SJSA1 (cell line): ENCODE results near the gene ALDH9A1. TPM values are rescaled to one million over a fixed set of nuclear protein-coding genes. Genes with fewer than 3 reads are reported as not detected.
A peak's percentile ranks its signal among the peaks of the same experiment; 100 is the strongest.
"Not testable (repeated sequence)": the region's sequence is repeated elsewhere in the genome, so short reads cannot be mapped to it uniquely, and the experiment has no call there.

Experiments
- DNase-seq, 2 experiments: peaks; one replicate each; pipeline ENCODE4 v3.0.0-alpha.2; 2015 to 2020; ENCODE audit warnings: low spot score in 2 of 2, low read depth in 1 of 2
- H3K27ac ChIP-seq: fragments of 250-450 bp; sonication (Bioruptor Pico); 2 replicates; pipeline ENCODE4 v1.5.1; 2020; ENCODE audit warnings: mild to moderate bottlenecking, moderate library complexity
- H3K27me3 ChIP-seq: fragments of 250-450 bp; sonication (Bioruptor Pico); replicated peaks from 2 replicates; pipeline ENCODE4 v1.5.1; 2020; ENCODE audit warnings: mild to moderate bottlenecking, moderate library complexity
- H3K36me3 ChIP-seq: fragments of 250-450 bp; sonication (Bioruptor Pico); 2 replicates; pipeline ENCODE4 v1.5.1; 2020; ENCODE audit warnings: mild to moderate bottlenecking
- H3K4me1 ChIP-seq: fragments of 250-450 bp; sonication (Bioruptor Pico); replicated peaks from 2 replicates; pipeline ENCODE4 v1.6.1; 2021; ENCODE audit warnings: mild to moderate bottlenecking
- H3K4me3 ChIP-seq: fragments of 250-450 bp; sonication (Bioruptor Pico); 2 replicates; pipeline ENCODE4 v1.5.1; 2020; ENCODE audit warnings: mild to moderate bottlenecking
- H3K9me3 ChIP-seq: fragments of 250-450 bp; sonication (Bioruptor Pico); replicated peaks from 2 replicates; pipeline ENCODE4 v1.5.1; 2020; ENCODE audit warnings: mild to moderate bottlenecking
- total RNA-seq: library from RNA; depleted of rRNA; stranded (reverse); fragments of >200 nt; shearing (Covaris generic); gene quantifications from 2 replicates; pipeline ENCODE4 v1.2.3, GENCODE V29; 2014

Gene ALDH9A1
- total RNA-seq, 1 experiment from 2014 or later, result 52.0 TPM

DNA sequence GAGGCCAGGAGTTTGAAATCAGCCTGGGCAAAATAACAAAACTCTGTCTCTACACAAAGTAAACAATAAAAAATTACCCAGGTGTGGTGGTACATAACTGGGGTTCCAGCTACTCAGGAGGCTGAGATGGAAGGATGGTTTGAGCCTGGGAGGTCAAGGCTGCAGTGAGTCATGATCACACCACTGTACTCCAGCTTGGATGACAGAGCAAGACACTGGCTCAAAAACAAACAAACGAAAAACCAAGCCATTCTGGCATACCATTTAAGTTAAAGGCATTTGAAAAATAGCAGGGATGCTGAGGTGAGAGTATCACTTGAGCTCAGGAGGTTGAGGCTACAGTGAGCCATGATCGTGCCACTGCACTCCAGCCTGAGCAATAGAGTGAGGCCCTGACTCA is 5.3 kb upstream of the ALDH9A1 start:
- Histone ChIP-seq H3K36me3 (no peaks in the 10 kb centered on the region), H3K9me3 (no peaks in the 10 kb centered on the region), H3K4me3 (no peak overlapping the region), H3K27me3 (no peaks in the 10 kb centered on the region; the same call in 1 of the 2 replicates), H3K4me1 (no peaks in the 10 kb centered on the region; the same call in 1 of the 2 replicates), H3K27ac (no peak overlapping the region)
- DNase-seq, result peak in 1 of 2 experiments; percentile 6

DNA sequence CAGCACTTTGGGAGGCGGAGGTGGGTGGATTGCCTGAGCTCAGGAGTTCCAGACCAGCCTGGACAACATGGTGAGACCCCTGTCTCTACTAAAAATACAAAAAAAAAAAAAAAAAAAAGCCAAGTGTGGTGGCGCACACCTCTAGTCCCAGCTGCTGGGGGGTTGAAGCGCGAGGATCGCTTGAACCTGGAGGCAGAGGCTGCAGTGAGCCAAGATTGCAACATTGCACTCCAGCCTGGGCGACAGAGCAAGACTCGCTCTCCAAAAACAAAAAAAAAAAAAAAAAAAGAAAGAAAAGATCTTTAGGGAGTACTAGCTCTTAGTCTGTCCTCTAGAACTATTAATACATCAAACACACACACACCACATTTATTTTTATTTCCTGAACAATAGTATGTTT is 3.6 kb upstream of the ALDH9A1 start:
- not testable (repeated sequence) for DNase-seq, H3K27me3 ChIP-seq, H3K9me3 ChIP-seq, H3K27ac ChIP-seq, H3K4me1 ChIP-seq, H3K36me3 ChIP-seq, H3K4me3 ChIP-seq

DNA sequence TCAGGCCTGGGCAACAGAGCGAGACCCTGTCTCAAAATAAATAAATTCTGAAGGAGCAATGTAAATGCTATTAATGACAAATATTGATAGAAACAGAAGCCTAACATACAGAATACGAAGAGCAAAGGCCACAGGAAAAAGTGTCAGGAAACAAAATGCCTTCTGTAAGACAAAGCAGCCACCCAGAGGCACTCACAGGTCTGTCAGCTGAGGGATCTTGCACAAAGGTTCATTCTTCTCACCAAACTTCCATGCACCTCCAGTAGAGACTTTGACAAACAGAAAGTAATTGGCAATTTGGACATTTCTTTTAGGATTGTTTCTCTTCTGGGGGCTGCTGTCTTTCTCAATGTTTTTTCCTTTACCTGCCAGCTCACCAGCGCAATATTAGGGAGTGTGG is 1.2 kb upstream of the ALDH9A1 start:
- no peak for DNase-seq
- H3K27ac ChIP-seq, result no peak overlapping the region
- H3K9me3 ChIP-seq, result no peaks in the 10 kb centered on the region
- H3K36me3 ChIP-seq, result peaks cover 3% of the 10 kb centered on the region; the same call in 1 of the 2 replicates
- H3K27me3 ChIP-seq, result no peaks in the 10 kb centered on the region
- H3K4me3 ChIP-seq, result no peak overlapping the region
- peaks cover 20% of the 10 kb centered on the region for H3K4me1 ChIP-seq

DNA sequence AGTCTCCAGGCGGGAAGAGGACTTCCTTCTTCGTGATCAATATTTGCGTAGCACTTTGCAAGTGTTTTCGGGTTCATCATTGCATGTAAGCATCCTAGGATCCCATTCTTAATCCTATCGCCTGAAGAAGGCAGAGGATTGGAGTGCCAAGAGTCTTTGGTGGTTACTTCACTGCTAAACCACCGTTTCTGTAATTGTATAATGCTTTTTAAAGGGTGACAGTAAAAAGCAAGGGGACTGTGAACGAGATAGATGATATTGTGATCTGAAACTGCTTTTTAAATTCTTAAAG is 345 bp upstream of the ALDH9A1 start:
- DNase-seq, result no peak
- Histone ChIP-seq H3K4me1 (peaks cover 20% of the 10 kb centered on the region), H3K27ac (peak overlapping the region; percentile 48), H3K9me3 (no peaks in the 10 kb centered on the region), H3K27me3 (no peaks in the 10 kb centered on the region), H3K36me3 (peaks cover 3% of the 10 kb centered on the region; the same call in 1 of the 2 replicates), H3K4me3 (peak overlapping the region; percentile 67)

DNA sequence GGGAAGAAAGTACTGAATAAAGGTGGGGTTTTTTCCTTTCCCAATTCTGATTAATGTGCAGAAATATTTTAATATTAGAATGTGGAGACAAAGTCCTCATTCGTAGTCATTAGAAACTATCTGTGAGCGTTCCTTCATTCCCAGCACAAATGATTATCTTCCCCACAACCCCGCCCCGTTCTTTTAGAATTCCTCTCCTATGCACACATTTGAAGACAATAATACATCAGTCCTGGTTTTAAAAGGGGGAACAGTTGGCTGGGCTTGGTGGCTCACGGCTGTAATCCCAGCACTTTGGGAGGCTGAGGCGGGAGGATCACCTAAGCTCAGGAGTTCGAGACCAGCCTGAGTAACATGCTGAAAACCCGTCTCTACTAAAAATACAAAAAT is 876 bp downstream of the ALDH9A1 start:
- Histone ChIP-seq H3K4me1 (peaks cover 20% of the 10 kb centered on the region), H3K27me3 (no peaks in the 10 kb centered on the region), H3K4me3 (peak overlapping the region; percentile 67), H3K27ac (peak overlapping the region; percentile 79), H3K36me3 (peaks cover 3% of the 10 kb centered on the region; the same call in 1 of the 2 replicates), H3K9me3 (no peaks in the 10 kb centered on the region)
- peak in 1 of 2 experiments; percentile 33 for DNase-seq

DNA sequence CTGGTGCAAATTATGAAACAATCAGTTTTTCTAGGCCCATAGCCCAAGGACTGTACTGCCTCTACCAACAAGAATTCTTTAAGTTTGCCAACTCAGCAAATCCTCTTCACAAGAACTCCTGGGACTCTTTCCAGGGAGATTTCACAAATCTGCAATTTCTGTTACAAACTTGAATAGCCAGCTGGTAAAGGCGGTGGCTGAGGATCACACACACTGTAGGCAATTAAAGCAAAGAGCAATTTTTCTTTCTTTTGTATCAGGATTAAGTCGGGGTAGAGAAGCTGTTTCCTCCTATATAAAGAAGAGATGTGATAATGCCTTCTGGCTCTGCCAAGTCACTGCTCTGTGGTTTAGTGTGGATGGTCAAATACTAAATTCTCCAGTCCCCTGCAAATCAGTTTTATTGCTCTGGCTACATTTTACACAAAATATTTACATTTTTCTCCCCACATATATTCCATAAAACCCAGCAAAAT is 1.7 kb downstream of the ALDH9A1 start:
- Histone ChIP-seq H3K36me3 (peaks cover 3% of the 10 kb centered on the region; the same call in 1 of the 2 replicates), H3K9me3 (no peaks in the 10 kb centered on the region), H3K4me1 (peaks cover 20% of the 10 kb centered on the region), H3K27me3 (no peaks in the 10 kb centered on the region), H3K4me3 (no peak overlapping the region; the same call in 1 of the 2 replicates), H3K27ac (peak overlapping the region; percentile 3; the same call in 1 of the 2 replicates)
- peak in 1 of 2 experiments; percentile 60 for DNase-seq

DNA sequence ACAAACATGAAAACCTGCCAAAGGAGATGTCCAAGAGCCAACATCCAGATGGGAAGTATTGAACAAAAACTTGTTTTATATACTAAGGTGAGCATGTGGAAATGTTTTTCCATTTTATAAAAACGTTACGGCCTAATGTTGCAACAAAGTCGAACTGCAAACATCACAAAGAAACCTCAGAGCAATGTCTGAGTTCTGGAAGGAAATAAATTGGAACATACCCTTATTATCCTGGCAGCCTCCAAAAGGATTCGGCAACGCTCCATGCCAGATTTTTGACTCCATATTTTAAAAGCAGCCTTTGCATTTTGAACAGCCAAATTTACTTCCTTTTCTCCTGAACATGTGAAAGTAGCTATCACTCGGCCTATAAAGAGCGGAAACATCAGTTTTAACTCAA is 3.3 kb downstream of the ALDH9A1 start:
- Histone ChIP-seq H3K27ac (no peak overlapping the region), H3K4me3 (no peak overlapping the region), H3K27me3 (no peaks in the 10 kb centered on the region), H3K36me3 (peaks cover 9% of the 10 kb centered on the region), H3K9me3 (no peaks in the 10 kb centered on the region), H3K4me1 (peaks cover 20% of the 10 kb centered on the region)
- DNase-seq, result no peak

DNA sequence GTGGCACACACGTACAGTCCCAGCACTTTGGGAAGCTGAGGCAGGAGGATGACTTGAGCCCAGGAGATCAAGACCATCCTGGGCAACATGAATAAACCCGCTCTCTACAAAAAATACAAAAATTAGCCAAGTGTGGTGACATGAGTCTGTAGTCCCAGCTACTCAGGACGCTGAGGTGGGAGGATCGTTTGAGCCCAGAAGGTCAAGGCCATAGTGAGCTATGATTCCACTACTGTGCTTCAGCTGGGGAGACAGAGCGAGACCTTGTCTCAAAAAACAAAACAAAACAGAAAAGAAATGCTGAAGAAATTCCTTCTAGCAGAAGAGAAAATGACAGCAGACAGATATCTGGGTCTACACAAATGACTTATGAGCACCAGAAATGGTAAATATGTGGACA is 10.3 kb downstream of the ALDH9A1 start:
- peaks cover 47% of the 10 kb centered on the region for H3K36me3 ChIP-seq
- DNase-seq, result no peak
- no peaks in the 10 kb centered on the region; the same call in 1 of the 2 replicates for H3K4me1 ChIP-seq
- H3K27ac ChIP-seq, result no peak overlapping the region
- no peaks in the 10 kb centered on the region; the same call in 1 of the 2 replicates for H3K27me3 ChIP-seq
- H3K4me3 ChIP-seq, result no peak overlapping the region
- no peaks in the 10 kb centered on the region for H3K9me3 ChIP-seq

DNA sequence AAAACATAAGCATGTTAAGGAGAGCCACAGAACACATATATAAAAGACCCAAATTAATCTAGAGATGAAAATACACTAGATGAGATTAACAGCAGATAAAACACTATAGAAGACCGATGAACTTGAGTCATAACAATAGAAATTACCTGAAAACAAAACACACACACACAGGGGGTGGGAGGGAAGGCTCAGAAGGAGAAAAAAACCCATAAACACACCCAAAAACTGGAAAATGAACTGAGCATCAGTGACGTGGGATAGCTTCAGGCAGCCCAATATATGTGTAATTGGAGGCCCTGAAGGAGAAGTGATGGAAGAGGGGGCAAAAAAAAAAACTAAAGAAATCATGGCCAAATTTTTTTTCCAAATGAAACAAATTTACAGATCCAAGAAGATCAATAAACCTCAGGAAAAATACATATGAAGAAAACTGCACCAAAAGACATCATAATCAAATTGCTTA is 11.4 kb downstream of the ALDH9A1 start:
- Histone ChIP-seq H3K27ac (no peak overlapping the region), H3K4me3 (no peak overlapping the region), H3K4me1 (no peaks in the 10 kb centered on the region; the same call in 1 of the 2 replicates), H3K9me3 (no peaks in the 10 kb centered on the region), H3K36me3 (peaks cover 57% of the 10 kb centered on the region), H3K27me3 (no peaks in the 10 kb centered on the region; the same call in 1 of the 2 replicates)
- no peak for DNase-seq

DNA sequence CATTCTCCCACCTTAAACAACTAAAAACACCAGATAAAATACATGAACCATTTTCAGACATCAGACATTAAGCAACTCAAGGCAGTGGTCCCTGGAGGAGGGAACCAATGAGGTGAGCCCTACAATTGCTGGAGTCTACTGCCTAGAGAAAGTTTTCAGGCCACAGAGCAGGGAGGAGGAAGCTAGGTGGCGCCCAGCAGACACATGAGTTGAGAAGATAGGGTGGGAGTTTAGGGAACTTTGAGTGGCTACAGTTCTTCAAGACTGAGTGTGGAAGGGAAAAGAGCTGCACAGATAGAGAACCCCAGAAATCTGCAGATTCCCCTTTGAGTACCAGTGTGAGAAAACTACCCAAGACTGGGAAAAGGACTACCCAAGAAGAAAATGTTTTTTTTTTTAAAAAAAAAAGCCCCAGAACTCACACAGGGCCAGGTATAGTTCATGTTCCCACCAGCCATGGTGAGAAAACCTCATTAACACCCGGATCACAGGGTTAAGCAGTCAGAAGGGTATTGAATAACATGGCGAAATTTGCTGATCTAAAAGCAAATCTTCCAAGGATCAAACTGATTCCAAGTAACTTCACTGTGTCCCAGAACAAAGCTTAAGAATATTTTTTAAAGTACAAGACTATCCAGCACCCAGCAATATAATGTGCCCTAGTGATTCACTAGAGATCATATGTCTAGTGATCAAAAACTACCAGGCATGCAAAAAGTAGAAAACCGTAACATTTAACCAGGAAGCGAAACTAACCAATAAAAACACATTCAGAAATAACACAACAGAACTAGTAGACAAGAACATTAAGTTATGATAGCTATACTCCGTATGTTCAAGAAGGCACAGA is 12.0 kb downstream of the ALDH9A1 start:
- Histone ChIP-seq H3K4me3 (no peak overlapping the region), H3K27ac (no peak overlapping the region), H3K4me1 (no peaks in the 10 kb centered on the region; the same call in 1 of the 2 replicates), H3K27me3 (no peaks in the 10 kb centered on the region; the same call in 1 of the 2 replicates), H3K36me3 (peaks cover 64% of the 10 kb centered on the region), H3K9me3 (no peaks in the 10 kb centered on the region)
- DNase-seq, result no peak

DNA sequence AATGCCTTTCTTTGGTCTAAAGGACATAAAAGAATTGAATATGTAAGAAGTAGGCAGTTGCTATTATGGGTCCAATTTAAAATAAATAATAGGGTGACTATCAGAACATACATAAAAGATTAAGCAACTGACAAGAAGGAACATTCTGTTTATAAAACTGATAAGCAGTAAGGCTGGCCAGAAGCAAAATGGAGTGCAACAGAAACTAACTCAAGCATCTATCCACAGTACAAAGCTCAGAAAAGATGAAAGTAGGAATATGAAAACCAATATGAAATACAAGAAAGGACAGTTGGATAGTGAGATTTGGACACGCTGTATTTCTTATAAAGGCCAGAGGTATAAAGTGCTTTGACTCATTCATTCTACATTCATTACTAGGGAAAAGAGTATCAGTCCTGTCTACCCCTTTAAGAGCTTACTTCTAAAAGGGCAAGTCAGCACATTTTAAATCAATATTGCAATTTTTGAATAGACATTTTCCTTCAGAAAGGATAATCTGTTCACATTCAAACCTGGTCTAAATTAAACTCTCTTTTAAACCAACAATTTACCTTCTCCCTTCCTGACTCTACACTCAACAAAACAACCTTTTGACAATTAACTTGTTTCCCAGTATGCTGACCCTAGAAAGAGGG is 14.4 kb downstream of the ALDH9A1 start:
- peaks cover 72% of the 10 kb centered on the region for H3K36me3 ChIP-seq
- DNase-seq, result no peak

DNA sequence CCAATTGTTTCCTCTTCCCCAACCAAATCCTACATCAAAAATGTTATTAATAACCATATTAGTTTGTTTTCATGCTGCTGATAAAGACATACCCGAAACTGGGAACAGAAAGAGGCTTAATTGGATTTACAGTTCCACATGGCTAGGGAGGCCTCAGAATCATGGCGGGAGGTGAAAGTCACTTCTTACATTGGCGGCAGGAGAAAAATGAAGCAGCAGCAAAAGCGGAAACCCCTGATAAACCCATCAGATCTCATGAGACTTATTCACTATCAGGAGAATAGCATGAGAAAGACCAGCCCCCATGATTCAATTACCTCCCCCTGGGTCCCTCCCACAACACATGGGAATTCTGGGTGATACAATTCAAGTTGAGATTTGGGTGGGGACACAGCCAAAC is 17.6 kb downstream of the ALDH9A1 start:
- not testable (repeated sequence) for H3K27me3 ChIP-seq, H3K4me3 ChIP-seq, H3K27ac ChIP-seq, H3K4me1 ChIP-seq, DNase-seq, H3K9me3 ChIP-seq
- peaks cover 75% of the 10 kb centered on the region for H3K36me3 ChIP-seq

More for the DNA sequence above, 14.4 kb downstream of the ALDH9A1 start:
- no peaks in the 10 kb centered on the region for H3K4me1 ChIP-seq
- H3K4me3 ChIP-seq, result no peak overlapping the region
- H3K9me3 ChIP-seq, result no peaks in the 10 kb centered on the region
- no peaks in the 10 kb centered on the region; the same call in 1 of the 2 replicates for H3K27me3 ChIP-seq
- H3K27ac ChIP-seq, result no peak overlapping the region

DNA sequence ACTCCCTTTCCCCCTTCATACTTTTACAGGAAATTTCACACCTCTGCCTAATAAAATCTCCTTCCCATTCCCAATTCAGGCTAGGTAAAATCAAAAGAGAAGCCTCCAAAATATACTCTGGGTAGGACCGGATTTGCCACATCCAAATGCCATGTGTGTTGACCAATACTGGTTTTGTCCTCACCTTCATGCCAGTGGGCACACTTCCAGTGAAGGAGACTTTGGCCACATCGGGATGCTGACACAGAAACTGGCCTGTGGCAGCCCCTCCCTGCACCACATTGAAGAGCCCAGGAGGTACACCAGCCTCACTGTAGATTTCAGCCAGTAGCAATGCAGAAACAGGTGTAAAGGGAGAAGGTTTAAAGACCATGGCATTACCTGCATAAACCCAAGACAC is 18.1 kb downstream of the ALDH9A1 start:
- Histone ChIP-seq H3K36me3 (peaks cover 70% of the 10 kb centered on the region), H3K4me3 (no peak overlapping the region)

More for the DNA sequence above, 18.1 kb downstream of the ALDH9A1 start:
- Histone ChIP-seq H3K9me3 (no peaks in the 10 kb centered on the region), H3K27ac (no peak overlapping the region), H3K4me1 (no peaks in the 10 kb centered on the region), H3K27me3 (no peaks in the 10 kb centered on the region; the same call in 1 of the 2 replicates)
- no peak for DNase-seq
